ENCODE data around the gene SLC6A17. TPM values are rescaled to one million over a fixed set of nuclear protein-coding genes. Genes with fewer than 3 reads are reported as not detected.

The SLC6A17 gene
- total RNA-seq, 1 donor, result 0.90 TPM

- DNase-seq (ENCODE audit: low read depth), result peak; percentile 46
- TF ChIP-seq CTCF (IDR thresholded peaks at IDR 0.05; ENCODE audit: insufficient read depth, low read length), result no peak
- H3K4me3 ChIP-seq (ENCODE audit: low read depth, low read length), result no peak overlapping the region
Observed at GRCh38 chr1:110235181-110235833, 85.0 kb downstream of the SLC6A17 start.

GRCh38 chr1:110235834-110236682 lies 85.8 kb downstream of the SLC6A17 start:
- peak; percentile 82 for DNase-seq (ENCODE audit: low read depth)
- H3K4me3 ChIP-seq (ENCODE audit: low read depth, low read length), result no peak overlapping the region
- TF ChIP-seq CTCF (IDR thresholded peaks at IDR 0.05; ENCODE audit: insufficient read depth, low read length), result no peak

- no peak for DNase-seq (ENCODE audit: low read depth)
- no peak for TF ChIP-seq CTCF (IDR thresholded peaks at IDR 0.05; ENCODE audit: insufficient read depth, low read length)
- no peak overlapping the region for H3K4me3 ChIP-seq (ENCODE audit: low read depth, low read length)
Observed at GRCh38 chr1:110237386-110238152, 87.3 kb downstream of the SLC6A17 start.

- no peak overlapping the region for H3K4me3 ChIP-seq (ENCODE audit: low read depth, low read length)
- TF ChIP-seq CTCF (IDR thresholded peaks at IDR 0.05; ENCODE audit: insufficient read depth, low read length), result no peak
- DNase-seq (ENCODE audit: low read depth), result peak; percentile 58
Observed at GRCh38 chr1:110239441-110240430, 89.4 kb downstream of the SLC6A17 start.

- no peak for DNase-seq (ENCODE audit: low read depth)
- no peak for TF ChIP-seq CTCF (IDR thresholded peaks at IDR 0.05; ENCODE audit: insufficient read depth, low read length)
- no peak overlapping the region for H3K4me3 ChIP-seq (ENCODE audit: low read depth, low read length)
Observed at GRCh38 chr1:110240476-110241210, 90.3 kb downstream of the SLC6A17 start.
